HG03064 (cell line): ENCODE measurements around the gene SLC3A2.

Source experiments
- ATAC-seq: cut with Tn5 transposase; IDR thresholded peaks from one replicate; pipeline ENCODE4 v1.9.1; 2021; ENCODE audit warnings: low read depth; ENCODE audit not compliant: unreplicated experiment

Gene SLC3A2

GRCh38 chr11:62908468-62909072, 27.9 kb downstream of the SLC3A2 start:
- ATAC-seq, result no peak

- ATAC-seq, result no peak
Observed at GRCh38 chr11:62909107-62909894, 28.6 kb downstream of the SLC3A2 start.

GRCh38 chr11:62910141-62910882, 29.6 kb downstream of the SLC3A2 start:
- ATAC-seq, result no peak

- no peak for ATAC-seq
Observed at GRCh38 chr11:62911137-62912130, 30.7 kb downstream of the SLC3A2 start.

GRCh38 chr11:62912268-62912667, 31.6 kb downstream of the SLC3A2 start:
- no peak for ATAC-seq

- ATAC-seq, result no peak
Observed at GRCh38 chr11:62914416-62914815, 33.7 kb downstream of the SLC3A2 start.

GRCh38 chr11:62917906-62918502, 37.3 kb downstream of the SLC3A2 start:
- no peak for ATAC-seq

- ATAC-seq, result no peak
Observed at GRCh38 chr11:62918531-62918930, 37.8 kb downstream of the SLC3A2 start.

- ATAC-seq, result no peak
Observed at GRCh38 chr11:62919476-62919875, 38.8 kb downstream of the SLC3A2 start.

- ATAC-seq, result no peak
Observed at GRCh38 chr11:62919898-62920640, 39.4 kb downstream of the SLC3A2 start.

- no peak for ATAC-seq
Observed at GRCh38 chr11:62921201-62921572, 40.5 kb downstream of the SLC3A2 start, which contains the start of gene CHRM1. Gene CHRM1, minus strand, starts transcription at chr11:62921363. Its CDS starts 10,263 bp downstream, at chr11:62911100.

- no peak for ATAC-seq
Observed at GRCh38 chr11:62921573-62922188, 41.0 kb downstream of the SLC3A2 start.

GRCh38 chr11:62922189-62922589, 41.5 kb downstream of the SLC3A2 start:
- no peak for ATAC-seq

- no peak for ATAC-seq
Observed at GRCh38 chr11:62922653-62923431, 42.1 kb downstream of the SLC3A2 start.

- no peak for ATAC-seq
Observed at GRCh38 chr11:62923601-62924411, 43.1 kb downstream of the SLC3A2 start.

- no peak for ATAC-seq
Observed at GRCh38 chr11:62925308-62925707, 44.6 kb downstream of the SLC3A2 start.
